Activated CD8-positive, alpha-beta T cell treated with anti-CD3 and anti-CD28 coated beads for 36 hours (primary cell): Measurements from ENCODE around the gene ATXN1. TPM values are rescaled to one million over a fixed set of nuclear protein-coding genes. Genes with fewer than 3 reads are reported as not detected.
"Not testable (repeated sequence)": the region's sequence is repeated elsewhere in the genome, so short reads cannot be mapped to it uniquely, and the experiment has no call there.

ENCODE experiments used
- ATAC-seq: fragments of 200-7000 bp; cut with Tn5 transposase; one replicate; pipeline ENCODE4 v1.10.0; 2021; ENCODE audit warnings: mild to moderate bottlenecking, moderate library complexity
- CTCF ChIA-PET: fragments of 350-600 bp; sonication (Branson Sonifier 250); formaldehyde crosslinking; loops from one replicate; lab custom pipeline; 2021; ENCODE audit warnings: antibody characterized with exemption; lab: Charles Lee
- POLR2A ChIA-PET: fragments of 350-600 bp; sonication (Branson Sonifier 250); formaldehyde crosslinking; loops from one replicate; lab custom pipeline; 2021; ENCODE audit warnings: antibody characterized with exemption; lab: Charles Lee
- DNase-seq: peaks from one replicate; pipeline ENCODE4 v3.0.0-alpha.2; 2020
- H3K27ac Mint-ChIP-seq: one replicate; pipeline ENCODE4 v1.8.0; 2021; ENCODE audit warnings: mild to moderate bottlenecking, mixed read lengths
- H3K27me3 Mint-ChIP-seq: one replicate; pipeline ENCODE4 v1.8.0; 2021; ENCODE audit warnings: mixed read lengths
- H3K36me3 Mint-ChIP-seq: one replicate; pipeline ENCODE4 v1.8.0; 2021; ENCODE audit warnings: low read depth, mixed read lengths
- H3K4me1 Mint-ChIP-seq: one replicate; pipeline ENCODE4 v1.8.0; 2021; ENCODE audit warnings: low read depth, mixed read lengths
- H3K4me3 Mint-ChIP-seq: one replicate; pipeline ENCODE4 v1.8.0; 2021; ENCODE audit warnings: mild to moderate bottlenecking, moderate library complexity, mixed read lengths
- H3K9me3 Mint-ChIP-seq: one replicate; pipeline ENCODE4 v1.8.0; 2021; ENCODE audit warnings: mixed read lengths
- CTCF ChIP-seq: fragments of 200-600 bp; IDR thresholded peaks from one replicate; pipeline ENCODE4 v1.8.0; 2022; ENCODE audit warnings: antibody characterized with exemption, mild to moderate bottlenecking
- intact Hi-C: fragments of 100-400 bp; cut with micrococcal nuclease; formaldehyde crosslinking; loops from one replicate; pipeline ENCODE4 v1.10.0; 2022
- total RNA-seq, 2 experiments: library from RNA; stranded (reverse); gene quantifications; one replicate each; pipeline ENCODE4 v1.2.3, GENCODE V29; 2021

The ATXN1 gene
- total RNA-seq, 2 experiments from 2014 or later = 35.4 to 40.8 TPM

GRCh38 chr6:16406966-16407365 is 354.3 kb downstream of the ATXN1 start:
- H3K9me3 Mint-ChIP-seq = no peaks in the 10 kb centered on the region
- H3K36me3 Mint-ChIP-seq = peaks cover 15% of the 10 kb centered on the region
- no peak overlapping the region for H3K4me3 Mint-ChIP-seq
- TF ChIP-seq CTCF = no peak
- H3K27me3 Mint-ChIP-seq = no peaks in the 10 kb centered on the region
- DNase-seq = no peak
- POLR2A ChIA-PET = no interaction called here
- no peak for ATAC-seq
- intact Hi-C loops = no loop called here
- CTCF ChIA-PET = interaction anchor here (1.0 to 1.9 kb wide), 2 partner anchors 10 to 357 kb away, joined by 3 to 6 read pairs; no protein-coding TSS in a partner anchor
- peaks cover 30% of the 10 kb centered on the region for H3K4me1 Mint-ChIP-seq
- H3K27ac Mint-ChIP-seq = no peak overlapping the region

- ATAC-seq, intact Hi-C loops, H3K27ac Mint-ChIP-seq, H3K4me3 Mint-ChIP-seq, H3K27me3 Mint-ChIP-seq, H3K9me3 Mint-ChIP-seq, DNase-seq, POLR2A ChIA-PET: not testable (repeated sequence)
- CTCF ChIA-PET = interaction anchor here (1.9 kb wide), 1 partner anchor 10 kb away, joined by 6 read pairs; no protein-coding TSS in a partner anchor
- peaks cover 18% of the 10 kb centered on the region for H3K36me3 Mint-ChIP-seq
- peaks cover 34% of the 10 kb centered on the region for H3K4me1 Mint-ChIP-seq
Observed at GRCh38 chr6:16406538-16406937, 354.7 kb downstream of the ATXN1 start.

- Mint-ChIP-seq H3K4me3 (no peak overlapping the region), H3K4me1 (peaks cover 34% of the 10 kb centered on the region), H3K9me3 (no peaks in the 10 kb centered on the region), H3K27ac (no peak overlapping the region), H3K27me3 (no peaks in the 10 kb centered on the region), H3K36me3 (peaks cover 19% of the 10 kb centered on the region)
- intact Hi-C loops = no loop called here
- CTCF ChIA-PET = no interaction called here
- no peak for DNase-seq
- POLR2A ChIA-PET = no interaction called here
- no peak for ATAC-seq
- no peak for TF ChIP-seq CTCF
Observed at GRCh38 chr6:16405375-16405774, 355.9 kb downstream of the ATXN1 start.

- H3K27ac Mint-ChIP-seq = peak overlapping the region; percentile 55
- ChIA-PET POLR2A (no interaction called here), CTCF (no interaction called here)
- no peak for TF ChIP-seq CTCF
- no peaks in the 10 kb centered on the region for H3K9me3 Mint-ChIP-seq
- peaks cover 19% of the 10 kb centered on the region for H3K36me3 Mint-ChIP-seq
- peaks cover 28% of the 10 kb centered on the region for H3K4me1 Mint-ChIP-seq
- ATAC-seq (no peak), DNase-seq (no peak)
- H3K4me3 Mint-ChIP-seq = no peak overlapping the region
- no peaks in the 10 kb centered on the region for H3K27me3 Mint-ChIP-seq
- intact Hi-C loops = no loop called here
Observed at GRCh38 chr6:16404456-16404855, 356.8 kb downstream of the ATXN1 start.

- peaks cover 18% of the 10 kb centered on the region for H3K36me3 Mint-ChIP-seq
- POLR2A ChIA-PET = no interaction called here
- no peak for ATAC-seq
- no peak overlapping the region for H3K4me3 Mint-ChIP-seq
- H3K9me3 Mint-ChIP-seq = no peaks in the 10 kb centered on the region
- peak; percentile 19 for TF ChIP-seq CTCF
- H3K27ac Mint-ChIP-seq = peak overlapping the region; percentile 43
- DNase-seq = no peak
- H3K4me1 Mint-ChIP-seq = peaks cover 24% of the 10 kb centered on the region
- no peaks in the 10 kb centered on the region for H3K27me3 Mint-ChIP-seq
- CTCF ChIA-PET = interaction anchor here (0.7 to 0.9 kb wide), 2 partner anchors 248 to 359 kb away, joined by 3 to 4 read pairs; no protein-coding TSS in a partner anchor
- intact Hi-C loops = no loop called here
Observed at GRCh38 chr6:16403831-16404230, 357.4 kb downstream of the ATXN1 start.
